ENCODE data around the gene TECRL. TPM values are rescaled to one million over a fixed set of nuclear protein-coding genes. Genes with fewer than 3 reads are reported as not detected.

TECRL gene
- total RNA-seq, 2 experiments from 2014 or later, result not detected

DNA sequence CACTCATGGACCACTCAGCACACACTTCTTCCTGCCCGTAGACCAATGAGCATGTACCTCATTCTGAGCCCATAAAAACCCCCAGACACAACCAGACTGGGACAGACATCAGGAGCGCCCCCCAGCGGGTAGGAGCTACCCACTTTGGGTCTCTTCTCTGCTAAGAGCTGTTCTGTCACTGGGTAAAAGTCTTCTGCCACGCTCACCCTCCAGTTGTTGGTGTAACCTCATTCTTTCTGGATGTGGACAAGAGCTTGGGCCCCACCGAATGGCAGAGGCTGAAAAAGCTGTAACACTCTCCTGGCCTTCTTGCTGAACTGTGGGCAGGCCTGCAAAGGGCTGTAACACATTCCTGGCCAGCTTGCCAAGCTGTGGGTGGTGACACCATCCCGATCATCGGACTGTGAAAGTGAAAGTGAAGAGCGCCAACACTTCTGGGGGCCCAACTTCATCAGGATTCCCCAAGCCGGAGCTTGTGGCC is 137.6 kb downstream of the TECRL start:
- Mint-ChIP-seq H3K27ac (no peak overlapping the region), H3K27me3 (no peaks in the 10 kb centered on the region), H3K36me3 (no peaks in the 10 kb centered on the region), H3K4me1 (ENCODE audit: low read depth) (no peaks in the 10 kb centered on the region), H3K4me3 (no peak overlapping the region), H3K9me3 (peaks cover 13% of the 10 kb centered on the region)
- ChIA-PET CTCF (no interaction called here), POLR2A (no interaction called here)
- intact Hi-C loops (cut with micrococcal nuclease), result no loop called here
- DNase-seq, result no peak

GRCh38 chr4:64266669-64267068 is 142.6 kb downstream of the TECRL start:
- intact Hi-C loops (cut with micrococcal nuclease), result no loop called here
- ChIA-PET POLR2A (no interaction called here), CTCF (no interaction called here)
- H3K4me3 Mint-ChIP-seq, result no peak overlapping the region
- H3K36me3 Mint-ChIP-seq, result no peaks in the 10 kb centered on the region
- H3K4me1 Mint-ChIP-seq (ENCODE audit: low read depth), result no peaks in the 10 kb centered on the region
- no peak for DNase-seq
- H3K9me3 Mint-ChIP-seq, result peaks cover 12% of the 10 kb centered on the region
- no peak overlapping the region for H3K27ac Mint-ChIP-seq
- H3K27me3 Mint-ChIP-seq, result no peaks in the 10 kb centered on the region

GRCh38 chr4:64266263-64266662 is 143.0 kb downstream of the TECRL start:
- H3K36me3 Mint-ChIP-seq, result no peaks in the 10 kb centered on the region
- POLR2A ChIA-PET, result no interaction called here
- CTCF ChIA-PET, result no interaction called here
- intact Hi-C loops (cut with micrococcal nuclease), result no loop called here
- H3K4me1 Mint-ChIP-seq (ENCODE audit: low read depth), result no peaks in the 10 kb centered on the region
- H3K27me3 Mint-ChIP-seq, result no peaks in the 10 kb centered on the region
- peaks cover 12% of the 10 kb centered on the region for H3K9me3 Mint-ChIP-seq
- no peak for DNase-seq
- H3K4me3 Mint-ChIP-seq, result no peak overlapping the region
- no peak overlapping the region for H3K27ac Mint-ChIP-seq

DNA sequence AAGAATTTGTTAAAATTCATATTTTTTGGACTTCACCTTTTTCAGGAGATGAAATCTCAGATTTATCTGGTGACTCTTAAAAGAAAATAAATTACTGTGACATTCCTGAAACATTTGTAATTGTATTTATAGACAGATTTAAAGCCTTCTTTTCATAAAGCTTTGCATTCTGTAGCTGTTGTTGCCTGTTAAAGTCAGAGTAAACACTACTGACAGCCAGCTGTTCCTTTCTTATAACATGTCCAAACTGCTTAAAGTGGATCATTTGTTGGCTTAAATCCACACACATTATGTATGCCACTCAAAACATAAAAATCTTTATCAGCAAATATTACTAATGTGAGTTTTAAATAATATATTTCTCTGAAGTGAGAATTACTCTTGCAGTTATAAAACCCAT is 157.5 kb downstream of the TECRL start:
- ChIA-PET CTCF (no interaction called here), POLR2A (no interaction called here)
- Mint-ChIP-seq H3K27ac (no peak overlapping the region), H3K27me3 (no peaks in the 10 kb centered on the region), H3K36me3 (no peaks in the 10 kb centered on the region), H3K4me3 (no peak overlapping the region), H3K4me1 (ENCODE audit: low read depth) (no peaks in the 10 kb centered on the region), H3K9me3 (peaks cover 22% of the 10 kb centered on the region)
- no peak for DNase-seq
- intact Hi-C loops (cut with micrococcal nuclease), result no loop called here

GRCh38 chr4:64250488-64250887 is 158.8 kb downstream of the TECRL start:
- no peak for DNase-seq
- CTCF ChIA-PET, result no interaction called here
- POLR2A ChIA-PET, result no interaction called here
- Mint-ChIP-seq H3K9me3 (peaks cover 22% of the 10 kb centered on the region), H3K27ac (no peak overlapping the region), H3K4me1 (ENCODE audit: low read depth) (no peaks in the 10 kb centered on the region), H3K36me3 (no peaks in the 10 kb centered on the region), H3K27me3 (no peaks in the 10 kb centered on the region), H3K4me3 (no peak overlapping the region)
- intact Hi-C loops (cut with micrococcal nuclease), result no loop called here

DNA sequence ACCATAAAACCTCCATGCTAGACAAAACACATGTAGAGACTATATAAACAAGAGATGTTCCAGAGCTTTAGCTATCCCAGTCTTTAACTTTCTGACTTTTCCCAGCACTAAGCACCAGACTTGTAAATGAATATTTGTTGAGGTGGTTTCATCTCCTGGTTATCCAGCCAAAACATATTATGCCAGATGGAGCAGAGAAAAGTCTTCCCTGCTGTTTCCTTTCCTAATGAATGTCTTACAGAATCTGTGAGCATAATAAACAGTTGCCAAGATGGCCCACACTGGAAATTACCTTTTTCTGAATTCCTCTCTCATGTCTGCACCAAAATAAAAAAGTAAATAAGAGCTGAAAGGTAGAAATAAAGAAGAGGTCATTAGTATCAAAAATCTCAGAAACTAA is 159.2 kb downstream of the TECRL start:
- Mint-ChIP-seq H3K4me3 (no peak overlapping the region), H3K27ac (no peak overlapping the region), H3K36me3 (no peaks in the 10 kb centered on the region), H3K4me1 (ENCODE audit: low read depth) (no peaks in the 10 kb centered on the region), H3K9me3 (peaks cover 19% of the 10 kb centered on the region), H3K27me3 (no peaks in the 10 kb centered on the region)
- intact Hi-C loops (cut with micrococcal nuclease), result no loop called here
- DNase-seq, result no peak
- ChIA-PET POLR2A (no interaction called here), CTCF (no interaction called here)

- intact Hi-C loops (cut with micrococcal nuclease), result no loop called here
- no peaks in the 10 kb centered on the region for H3K36me3 Mint-ChIP-seq
- peaks cover 18% of the 10 kb centered on the region for H3K9me3 Mint-ChIP-seq
- ChIA-PET POLR2A (no interaction called here), CTCF (no interaction called here)
- H3K4me1 Mint-ChIP-seq (ENCODE audit: low read depth), result no peaks in the 10 kb centered on the region
- no peak overlapping the region for H3K4me3 Mint-ChIP-seq
- H3K27me3 Mint-ChIP-seq, result no peaks in the 10 kb centered on the region
- no peak for DNase-seq
- no peak overlapping the region for H3K27ac Mint-ChIP-seq
Observed at GRCh38 chr4:64248186-64248585, 161.1 kb downstream of the TECRL start.

DNA sequence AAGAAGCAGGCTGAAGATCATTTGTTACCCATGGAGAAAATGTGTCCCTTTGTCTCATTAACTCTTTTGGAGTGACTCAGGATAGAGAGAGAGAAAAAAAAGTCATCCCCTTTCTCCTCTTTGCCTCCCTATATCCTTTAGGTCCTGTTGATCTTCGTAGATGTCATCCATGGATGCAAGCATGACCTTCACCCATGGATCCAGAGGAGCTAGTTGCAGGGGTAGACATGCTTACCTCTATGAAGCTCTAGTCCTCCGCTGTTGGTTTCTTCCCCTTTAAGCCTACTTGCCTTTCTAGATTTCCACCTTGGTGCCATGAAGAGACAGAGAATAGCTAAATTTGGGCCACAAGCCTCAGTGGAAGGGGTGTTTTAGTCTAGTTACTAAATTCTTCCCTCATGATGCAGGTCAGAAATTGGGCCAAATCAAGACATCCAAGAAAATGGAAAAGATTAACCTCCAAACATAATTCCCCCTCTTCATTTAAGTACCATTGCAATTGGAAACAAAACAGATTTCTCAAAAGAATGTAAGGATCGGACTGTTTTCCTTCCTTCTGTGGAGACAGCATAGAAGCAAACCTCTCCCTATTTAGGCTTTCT is 178.4 kb downstream of the TECRL start:
- Mint-ChIP-seq H3K27me3 (no peaks in the 10 kb centered on the region), H3K4me1 (ENCODE audit: low read depth) (no peaks in the 10 kb centered on the region), H3K27ac (no peak overlapping the region), H3K36me3 (peaks cover 2% of the 10 kb centered on the region), H3K4me3 (no peak overlapping the region), H3K9me3 (peaks cover 46% of the 10 kb centered on the region)
- intact Hi-C loops (cut with micrococcal nuclease), result no loop called here
- no peak for DNase-seq
- ChIA-PET CTCF (no interaction called here), POLR2A (no interaction called here)

Measured in activated CD4-positive, alpha-beta memory T cell treated with anti-CD3 and anti-CD28 coated beads for 36 hours (primary cell).